Uterus (tissue), 4 donors: ENCODE results near the gene GRAMD2B. TPM values are rescaled to one million over a fixed set of nuclear protein-coding genes. Genes with fewer than 3 reads are reported as not detected.

Source experiments
- DNase-seq, 2 donors: peaks; one replicate each; pipeline ENCODE4 v3.0.0-alpha.2; 2019 to 2020
- H3K27ac ChIP-seq, 2 donors: fragments of 200-600 bp; sonication (generic); 1 replicate in 1 of 2; 2 replicates in 1 of 2; pipeline ENCODE4 v1.5.1; 2016 to 2018
- H3K27me3 ChIP-seq, 2 donors: fragments of 200-600 bp; sonication (generic); one replicate each; pipeline ENCODE4 v1.5.1; 2018 to 2019; ENCODE audit warnings: control low read depth in 1 of 2
- H3K36me3 ChIP-seq, 2 donors: fragments of 200-600 bp; sonication (generic); one replicate each; pipeline ENCODE4 v1.5.1; 2019; ENCODE audit warnings: control low read depth in 1 of 2
- H3K4me1 ChIP-seq, 2 donors: fragments of 200-600 bp; sonication (generic); one replicate each; pipeline ENCODE4 v1.5.1; 2018 to 2019; ENCODE audit warnings: control low read depth in 1 of 2
- H3K4me3 ChIP-seq, 2 donors: fragments of 200-600 bp; sonication (generic); 1 replicate in 1 of 2; 2 replicates in 1 of 2; pipeline ENCODE4 v1.5.1; 2018 to 2019; ENCODE audit warnings: mild to moderate bottlenecking in 1 of 2
- H3K9me3 ChIP-seq, 2 donors: fragments of 200-600 bp; sonication (generic); one replicate each; pipeline ENCODE4 v1.5.1; 2019; ENCODE audit warnings: control low read depth in 1 of 2
- CTCF ChIP-seq, 4 experiments: fragments of 200-600 bp in 2 of 4; fragments of 450-650 bp in 2 of 4; sonication (generic) in 2 of 4; IDR thresholded peaks; one replicate each; pipeline ENCODE4 v1.5.1; 2016 to 2019; ENCODE audit warnings: antibody characterized with exemption in 4 of 4, mild to moderate bottlenecking in 2 of 4, moderate library complexity in 1 of 4
- POLR2A ChIP-seq, 2 donors: fragments of 450-650 bp; IDR thresholded peaks; one replicate each; pipeline ENCODE4 v1.6.1; 2016; ENCODE audit warnings: antibody characterized with exemption in 2 of 2, mild to moderate bottlenecking in 1 of 2, moderate library complexity in 1 of 2
- intact Hi-C: fragments of 100-400 bp; cut with DNase I; formaldehyde crosslinking; loops from one replicate; pipeline ENCODE4 v1.15.1; 2023; ENCODE audit warnings: low total_unique reads
- total RNA-seq, 4 donors: library from RNA; depleted of rRNA in 3 of 4; stranded (reverse); fragments of >200 nt in 3 of 4; gene quantifications; one replicate each; pipeline versions ENCODE4 v1.1.0 to v1.2.4, GENCODE V29; 2014 to 2023
- donor health status: DM: yes; HTN: yes; CAD: no.

Gene GRAMD2B
- total RNA-seq, 4 donors from 2014 or later: 34.0 to 91.5 (median 58.8) TPM

DNA sequence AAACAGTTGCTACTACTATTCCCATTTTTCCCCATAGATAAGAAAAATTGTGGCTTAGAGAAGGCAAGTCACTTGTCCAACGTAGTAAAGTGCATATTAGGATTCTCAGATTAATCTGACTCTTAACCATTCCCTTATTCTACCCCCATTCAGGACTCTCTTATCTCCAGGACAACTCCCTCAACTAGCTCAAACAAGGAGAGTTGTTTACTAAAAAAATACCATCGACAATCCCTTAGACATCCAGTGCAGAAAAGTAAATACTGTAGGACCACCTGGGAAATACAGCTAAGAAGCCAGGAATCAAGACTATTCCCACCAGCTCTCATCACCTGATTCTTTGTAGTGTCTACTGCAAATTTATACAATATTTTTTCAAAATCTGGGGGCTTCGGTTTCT lies 9.4 kb upstream of the GRAMD2B start:
- Histone ChIP-seq H3K4me3 (no peak overlapping the region), H3K27me3 (no peaks in the 10 kb centered on the region), H3K9me3 (no peaks in the 10 kb centered on the region), H3K4me1 (peaks cover 0 to 7% of the 10 kb centered on the region in 2 donors), H3K27ac (peak overlapping the region; percentile 65 to 68), H3K36me3 (no peaks in the 10 kb centered on the region)
- intact Hi-C loops: no loop called here
- no peak for DNase-seq
- TF ChIP-seq CTCF (IDR thresholded peaks at IDR 0.05): no peak
- no peak for TF ChIP-seq POLR2A (IDR thresholded peaks at IDR 0.05)

DNA sequence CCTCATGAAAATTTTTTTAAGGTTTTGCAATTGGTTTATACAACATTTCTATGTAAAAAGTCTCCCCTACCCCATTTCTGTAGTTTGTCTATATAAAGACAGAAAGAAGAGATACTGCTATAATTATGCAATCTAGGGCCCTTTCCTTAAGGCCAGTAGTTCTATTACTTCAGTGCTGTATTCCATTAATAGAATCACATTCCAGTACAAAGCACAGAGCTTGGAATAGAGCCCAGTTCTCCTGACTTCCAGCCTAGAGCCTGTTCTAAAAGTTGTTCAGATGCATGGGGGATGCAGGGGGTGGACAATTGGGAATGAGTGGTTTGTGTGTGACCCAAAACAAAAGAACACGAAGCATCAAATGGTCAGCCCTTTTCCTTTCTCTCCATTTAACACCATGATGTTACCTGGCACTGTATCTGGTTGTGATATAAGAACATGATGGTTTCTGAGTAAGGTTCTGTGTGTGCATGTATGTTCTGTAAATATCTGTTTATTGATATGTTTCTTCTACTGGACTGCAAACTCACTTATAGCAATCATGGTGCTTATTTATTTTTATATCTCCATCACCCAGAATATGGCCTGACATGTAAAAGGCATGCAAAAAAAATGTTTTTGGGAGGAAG lies 8.2 kb upstream of the GRAMD2B start:
- intact Hi-C loops: no loop called here
- Histone ChIP-seq H3K4me1 (peaks cover 0 to 7% of the 10 kb centered on the region in 2 donors), H3K27ac (peak overlapping the region; percentile 65 to 68), H3K36me3 (no peaks in the 10 kb centered on the region), H3K27me3 (no peaks in the 10 kb centered on the region), H3K4me3 (no peak overlapping the region), H3K9me3 (no peaks in the 10 kb centered on the region)
- TF ChIP-seq POLR2A (IDR thresholded peaks at IDR 0.05) (no peak), CTCF (IDR thresholded peaks at IDR 0.05) (no peak)
- DNase-seq: peak; percentile 58 to 79

- intact Hi-C loops: no loop called here
Measured at GRCh38 chr5:126415789-126416188, 7.4 kb upstream of the GRAMD2B start.

DNA sequence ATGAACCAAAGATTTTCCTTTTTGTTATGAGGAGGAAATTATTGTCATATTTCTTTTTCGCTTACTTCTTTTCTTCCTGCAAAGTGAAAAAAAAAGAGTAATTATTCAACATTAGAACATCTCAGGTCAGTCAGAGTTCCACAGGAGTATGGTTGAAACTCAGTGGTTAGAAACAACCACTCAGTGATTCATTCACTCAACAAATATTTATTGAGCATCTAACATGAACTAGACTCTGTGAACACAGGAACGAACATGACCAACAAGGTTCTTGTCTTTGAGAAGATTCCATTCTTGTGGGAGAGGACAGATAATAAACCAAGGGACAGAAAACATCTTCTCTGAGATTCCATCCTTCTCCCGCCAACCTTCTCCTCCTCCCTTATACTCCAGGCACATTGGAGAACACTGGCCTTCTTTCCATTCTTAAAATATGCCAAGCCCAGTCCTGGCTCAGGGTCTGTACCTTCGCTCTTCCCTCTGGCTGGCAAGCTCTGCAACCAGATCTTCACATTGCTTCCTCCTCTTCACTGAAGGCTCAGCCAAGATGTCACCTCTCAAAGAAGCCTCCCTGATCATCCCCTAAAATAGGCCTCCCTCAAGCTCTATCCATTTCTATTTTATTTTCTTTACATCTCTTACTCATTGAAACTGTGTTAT lies 6.8 kb upstream of the GRAMD2B start:
- no peak for DNase-seq
- Histone ChIP-seq H3K9me3 (no peaks in the 10 kb centered on the region), H3K4me1 (peaks cover 0 to 7% of the 10 kb centered on the region in 2 donors), H3K27ac (peak overlapping the region; percentile 65 to 68), H3K4me3 (no peak overlapping the region), H3K36me3 (no peaks in the 10 kb centered on the region), H3K27me3 (no peaks in the 10 kb centered on the region)
- intact Hi-C loops: no loop called here
- no peak for TF ChIP-seq CTCF (IDR thresholded peaks at IDR 0.05)
- no peak for TF ChIP-seq POLR2A (IDR thresholded peaks at IDR 0.05)

More at GRCh38 chr5:126415789-126416188, 7.4 kb upstream of the GRAMD2B start:
- Histone ChIP-seq H3K36me3 (no peaks in the 10 kb centered on the region), H3K4me1 (peaks cover 0 to 7% of the 10 kb centered on the region in 2 donors), H3K9me3 (no peaks in the 10 kb centered on the region), H3K27ac (peak overlapping the region; percentile 65 to 68), H3K27me3 (no peaks in the 10 kb centered on the region), H3K4me3 (no peak overlapping the region)
- TF ChIP-seq CTCF (IDR thresholded peaks at IDR 0.05) (no peak), POLR2A (IDR thresholded peaks at IDR 0.05) (no peak)
- DNase-seq: no peak

- peaks cover 0 to 7% of the 10 kb centered on the region in 2 donors for H3K4me1 ChIP-seq
- no peaks in the 10 kb centered on the region for H3K27me3 ChIP-seq
- no peak for DNase-seq
- no peak for TF ChIP-seq POLR2A (IDR thresholded peaks at IDR 0.05)
- no peak overlapping the region for H3K4me3 ChIP-seq
- H3K36me3 ChIP-seq: no peaks in the 10 kb centered on the region
- H3K9me3 ChIP-seq: no peaks in the 10 kb centered on the region
- no peak overlapping the region for H3K27ac ChIP-seq
- intact Hi-C loops: no loop called here
Measured at GRCh38 chr5:126417178-126417577, 6.0 kb upstream of the GRAMD2B start.
